Measurements from ENCODE around the gene CSTF1. TPM values are rescaled to one million over a fixed set of nuclear protein-coding genes. Genes with fewer than 3 reads are reported as not detected.

Gene CSTF1
- total and polyA plus RNA-seq, 2 donors from 2014 or later: 16.2 to 30.7 TPM

- no peaks in the 10 kb centered on the region for H3K9me3 ChIP-seq (ENCODE audit: control insufficient read depth in 2 of 3, insufficient read depth in 1 of 3, low read length in 3 of 3)
- TF ChIP-seq CTCF (IDR thresholded peaks at IDR 0.05; ENCODE audit: borderline replicate concordance, extremely low read depth, insufficient read depth): no peak
- H3K27ac ChIP-seq (ENCODE audit: low read depth in 2 of 2, low read length in 2 of 2): no peak overlapping the region
- no peak overlapping the region for H3K4me3 ChIP-seq (ENCODE audit: low read length in 3 of 3)
- H3K9ac ChIP-seq (ENCODE audit: low read length in 3 of 3): no peak overlapping the region
- no peaks in the 10 kb centered on the region for H3K36me3 ChIP-seq (ENCODE audit: control insufficient read depth in 2 of 3, insufficient read depth in 3 of 3, low read length in 3 of 3)
- intact Hi-C loops (cut with DNase I): no loop called here
- DNase-seq (no peak), FAIRE-seq (no peak)
- H3K4me1 ChIP-seq (ENCODE audit: control insufficient read depth in 2 of 3, insufficient read depth in 2 of 3, low read depth in 1 of 3, low read length in 3 of 3): peaks cover 0 to 3% (median 0%) of the 10 kb centered on the region in 3 donors
- no peaks in the 10 kb centered on the region for H3K27me3 ChIP-seq (ENCODE audit: control insufficient read depth, insufficient read depth, low read length)
Measured at GRCh38 chr20:56426926-56427325, 34.5 kb downstream of the CSTF1 start.

- H3K9me3 ChIP-seq (ENCODE audit: control insufficient read depth in 2 of 3, insufficient read depth in 1 of 3, low read length in 3 of 3): no peaks in the 10 kb centered on the region
- no peak overlapping the region for H3K4me3 ChIP-seq (ENCODE audit: low read length in 3 of 3)
- no peaks in the 10 kb centered on the region for H3K36me3 ChIP-seq (ENCODE audit: control insufficient read depth in 2 of 3, insufficient read depth in 3 of 3, low read length in 3 of 3)
- H3K27ac ChIP-seq (ENCODE audit: low read depth in 2 of 2, low read length in 2 of 2): no peak overlapping the region
- H3K4me1 ChIP-seq (ENCODE audit: control insufficient read depth in 2 of 3, insufficient read depth in 2 of 3, low read depth in 1 of 3, low read length in 3 of 3): peaks cover 0 to 3% (median 0%) of the 10 kb centered on the region in 3 donors
- H3K27me3 ChIP-seq (ENCODE audit: control insufficient read depth, insufficient read depth, low read length): no peaks in the 10 kb centered on the region
- intact Hi-C loops (cut with DNase I): no loop called here
- TF ChIP-seq CTCF (IDR thresholded peaks at IDR 0.05; ENCODE audit: borderline replicate concordance, extremely low read depth, insufficient read depth): no peak
- DNase-seq: no peak
- FAIRE-seq: no peak
- H3K9ac ChIP-seq (ENCODE audit: low read length in 3 of 3): no peak overlapping the region
Measured at GRCh38 chr20:56427797-56428196, 35.4 kb downstream of the CSTF1 start.

- no peak for DNase-seq
- Histone ChIP-seq H3K4me3 (ENCODE audit: low read length in 3 of 3) (no peak overlapping the region), H3K9me3 (ENCODE audit: control insufficient read depth in 2 of 3, insufficient read depth in 1 of 3, low read length in 3 of 3) (no peaks in the 10 kb centered on the region), H3K36me3 (ENCODE audit: control insufficient read depth in 2 of 3, insufficient read depth in 3 of 3, low read length in 3 of 3) (no peaks in the 10 kb centered on the region), H3K9ac (ENCODE audit: low read length in 3 of 3) (no peak overlapping the region), H3K27me3 (ENCODE audit: control insufficient read depth, insufficient read depth, low read length) (no peaks in the 10 kb centered on the region), H3K27ac (ENCODE audit: low read depth in 2 of 2, low read length in 2 of 2) (no peak overlapping the region), H3K4me1 (ENCODE audit: control insufficient read depth in 2 of 3, insufficient read depth in 2 of 3, low read depth in 1 of 3, low read length in 3 of 3) (peaks cover 0 to 3% (median 0%) of the 10 kb centered on the region in 3 donors)
- no peak for TF ChIP-seq CTCF (IDR thresholded peaks at IDR 0.05; ENCODE audit: borderline replicate concordance, extremely low read depth, insufficient read depth)
- intact Hi-C loops (cut with DNase I): no loop called here
- FAIRE-seq: no peak
Measured at GRCh38 chr20:56428410-56428809, 36.0 kb downstream of the CSTF1 start.

- H3K27ac ChIP-seq (ENCODE audit: low read depth in 2 of 2, low read length in 2 of 2): no peak overlapping the region
- TF ChIP-seq CTCF (IDR thresholded peaks at IDR 0.05; ENCODE audit: borderline replicate concordance, extremely low read depth, insufficient read depth): no peak
- H3K4me1 ChIP-seq (ENCODE audit: control insufficient read depth in 2 of 3, insufficient read depth in 2 of 3, low read depth in 1 of 3, low read length in 3 of 3): peaks cover 0 to 3% (median 0%) of the 10 kb centered on the region in 3 donors
- H3K36me3 ChIP-seq (ENCODE audit: control insufficient read depth in 2 of 3, insufficient read depth in 3 of 3, low read length in 3 of 3): no peaks in the 10 kb centered on the region
- no peaks in the 10 kb centered on the region for H3K9me3 ChIP-seq (ENCODE audit: control insufficient read depth in 2 of 3, insufficient read depth in 1 of 3, low read length in 3 of 3)
- no peaks in the 10 kb centered on the region for H3K27me3 ChIP-seq (ENCODE audit: control insufficient read depth, insufficient read depth, low read length)
- DNase-seq (no peak), FAIRE-seq (no peak)
- intact Hi-C loops (cut with DNase I): no loop called here
- no peak overlapping the region for H3K9ac ChIP-seq (ENCODE audit: low read length in 3 of 3)
- no peak overlapping the region for H3K4me3 ChIP-seq (ENCODE audit: low read length in 3 of 3)
Measured at GRCh38 chr20:56428881-56429280, 36.4 kb downstream of the CSTF1 start.
